ENCODE measurements around the gene SP8. TPM values are rescaled to one million over a fixed set of nuclear protein-coding genes. Genes with fewer than 3 reads are reported as not detected.
A peak's percentile ranks its signal among the peaks of the same experiment; 100 is the strongest.

SP8 gene
- polyA plus RNA-seq, 3 donors = not detected

DNA sequence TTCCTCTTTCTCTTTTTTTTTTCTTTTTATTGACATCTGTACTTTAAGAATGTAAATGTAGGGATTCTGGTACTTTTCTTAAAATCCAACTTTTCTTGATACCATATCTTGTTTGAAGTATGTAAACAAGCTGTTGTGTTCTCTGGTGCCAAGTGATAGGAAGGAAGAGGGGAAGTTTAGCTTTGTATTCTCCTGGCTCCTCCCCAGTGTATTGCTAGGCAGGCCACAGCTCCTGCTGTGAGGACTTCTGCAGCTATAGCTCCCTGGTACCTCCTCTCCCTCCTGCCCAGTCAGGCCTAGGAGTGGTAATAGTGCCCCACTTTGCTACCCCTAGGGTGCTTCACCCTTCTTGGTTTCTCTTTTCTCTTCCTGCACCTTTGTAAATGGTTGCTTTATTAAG is 45.3 kb upstream of the SP8 start:
- Mint-ChIP-seq H3K27ac (peak overlapping the region in 1 of 7 donors; percentile 43), H3K9me3 (peaks cover 0 to 4% (median 1%) of the 10 kb centered on the region in 7 donors), H3K4me3 (no peak overlapping the region)

DNA sequence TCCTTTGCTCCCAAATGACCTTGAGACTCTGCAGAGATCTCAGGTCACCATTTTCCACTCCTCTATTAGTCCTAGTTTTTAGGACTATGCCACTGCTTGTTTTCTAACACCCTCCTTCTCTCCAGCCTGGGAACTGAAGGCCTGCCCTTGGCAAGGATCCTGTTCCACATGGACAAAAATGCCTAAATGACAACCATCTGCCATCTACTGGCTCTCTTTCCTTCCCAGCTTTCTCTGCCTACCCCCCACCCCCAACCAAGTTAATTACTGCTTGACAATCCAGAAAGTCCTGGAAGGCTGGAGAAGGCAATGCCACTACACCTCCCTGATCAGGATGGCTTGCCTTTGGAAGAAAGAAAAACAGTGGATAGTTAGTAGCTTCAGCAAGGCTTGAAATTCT is 44.8 kb upstream of the SP8 start:
- Histone ChIP-seq H3K27ac (ENCODE audit: low read depth in 1 of 2, low read length in 2 of 2) (no peak overlapping the region), H4K20me1 (ENCODE audit: insufficient read depth, low read length) (no peaks in the 10 kb centered on the region), H3K9me3 (replicated peaks in 1 of 2; ENCODE audit: control insufficient read depth in 1 of 2, insufficient read depth in 1 of 2, low read length in 2 of 2) (peaks cover 0 to 3% of the 10 kb centered on the region in 2 donors), H3K9ac (ENCODE audit: insufficient read depth, low read length, poor library complexity, severe bottlenecking) (no peak overlapping the region), H3K36me3 (replicated peaks in 1 of 2; ENCODE audit: control insufficient read depth in 1 of 2, insufficient read depth in 2 of 2, low read length in 2 of 2) (no peaks in the 10 kb centered on the region), H3K4me2 (replicated peaks; ENCODE audit: extremely low read depth, low read length, poor library complexity, severe bottlenecking) (no peak overlapping the region), H2AFZ (ENCODE audit: insufficient read depth, low read depth, low read length, poor library complexity, severe bottlenecking) (no peak overlapping the region), H3K4me1 (ENCODE audit: control insufficient read depth in 1 of 2, insufficient read depth in 2 of 2, low read length in 2 of 2) (no peaks in the 10 kb centered on the region), H3K27me3 (ENCODE audit: control insufficient read depth in 2 of 2, insufficient read depth in 2 of 2, low read length in 2 of 2) (no peaks in the 10 kb centered on the region), H3K4me3 (replicated peaks in 1 of 3; ENCODE audit: low read depth in 2 of 3, low read length in 3 of 3) (no peak overlapping the region), H3K79me2 (ENCODE audit: insufficient read depth, low read length) (no peaks in the 10 kb centered on the region)
- Mint-ChIP-seq H3K4me1 (no peaks in the 10 kb centered on the region), H3K4me3 (no peak overlapping the region), H3K9me3 (peaks cover 0 to 4% (median 1%) of the 10 kb centered on the region in 7 donors), H3K36me3 (no peaks in the 10 kb centered on the region), H3K27me3 (ENCODE audit: low read depth in 3 of 3) (peaks cover 0 to 3% (median 2%) of the 10 kb centered on the region in 3 donors), H3K27ac (peak overlapping the region in 1 of 7 donors; percentile 26)
- no peak for DNase-seq
- TF ChIP-seq, protein P1, sequence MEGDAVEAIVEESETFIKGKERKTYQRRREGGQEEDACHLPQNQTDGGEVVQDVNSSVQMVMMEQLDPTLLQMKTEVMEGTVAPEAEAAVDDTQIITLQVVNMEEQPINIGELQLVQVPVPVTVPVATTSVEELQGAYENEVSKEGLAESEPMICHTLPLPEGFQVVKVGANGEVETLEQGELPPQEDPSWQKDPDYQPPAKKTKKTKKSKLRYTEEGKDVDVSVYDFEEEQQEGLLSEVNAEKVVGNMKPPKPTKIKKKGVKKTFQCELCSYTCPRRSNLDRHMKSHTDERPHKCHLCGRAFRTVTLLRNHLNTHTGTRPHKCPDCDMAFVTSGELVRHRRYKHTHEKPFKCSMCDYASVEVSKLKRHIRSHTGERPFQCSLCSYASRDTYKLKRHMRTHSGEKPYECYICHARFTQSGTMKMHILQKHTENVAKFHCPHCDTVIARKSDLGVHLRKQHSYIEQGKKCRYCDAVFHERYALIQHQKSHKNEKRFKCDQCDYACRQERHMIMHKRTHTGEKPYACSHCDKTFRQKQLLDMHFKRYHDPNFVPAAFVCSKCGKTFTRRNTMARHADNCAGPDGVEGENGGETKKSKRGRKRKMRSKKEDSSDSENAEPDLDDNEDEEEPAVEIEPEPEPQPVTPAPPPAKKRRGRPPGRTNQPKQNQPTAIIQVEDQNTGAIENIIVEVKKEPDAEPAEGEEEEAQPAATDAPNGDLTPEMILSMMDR (IDR thresholded peaks at IDR 0.05) = no peak
- intact Hi-C loops (cut with micrococcal nuclease) = no loop called here

More for the DNA sequence above, 45.3 kb upstream of the SP8 start:
- H3K4me3 ChIP-seq (replicated peaks in 1 of 3; ENCODE audit: low read depth in 2 of 3, low read length in 3 of 3) = no peak overlapping the region
- no peaks in the 10 kb centered on the region for H3K27me3 ChIP-seq (ENCODE audit: control insufficient read depth in 2 of 2, insufficient read depth in 2 of 2, low read length in 2 of 2)
- H2AFZ ChIP-seq (ENCODE audit: insufficient read depth, low read depth, low read length, poor library complexity, severe bottlenecking) = no peak overlapping the region
- Mint-ChIP-seq H3K36me3 (no peaks in the 10 kb centered on the region), H3K4me1 (no peaks in the 10 kb centered on the region), H3K27me3 (ENCODE audit: low read depth in 3 of 3) (peaks cover 0 to 3% (median 2%) of the 10 kb centered on the region in 3 donors)
- no peak for DNase-seq
- no peaks in the 10 kb centered on the region for H4K20me1 ChIP-seq (ENCODE audit: insufficient read depth, low read length)
- intact Hi-C loops (cut with micrococcal nuclease) = no loop called here
- H3K4me2 ChIP-seq (replicated peaks; ENCODE audit: extremely low read depth, low read length, poor library complexity, severe bottlenecking) = no peak overlapping the region
- H3K27ac ChIP-seq (ENCODE audit: low read depth in 1 of 2, low read length in 2 of 2) = no peak overlapping the region
- no peaks in the 10 kb centered on the region for H3K36me3 ChIP-seq (replicated peaks in 1 of 2; ENCODE audit: control insufficient read depth in 1 of 2, insufficient read depth in 2 of 2, low read length in 2 of 2)
- H3K9ac ChIP-seq (ENCODE audit: insufficient read depth, low read length, poor library complexity, severe bottlenecking) = no peak overlapping the region
- H3K79me2 ChIP-seq (ENCODE audit: insufficient read depth, low read length) = no peaks in the 10 kb centered on the region
- H3K4me1 ChIP-seq (ENCODE audit: control insufficient read depth in 1 of 2, insufficient read depth in 2 of 2, low read length in 2 of 2) = no peaks in the 10 kb centered on the region
- peaks cover 0 to 3% of the 10 kb centered on the region in 2 donors for H3K9me3 ChIP-seq (replicated peaks in 1 of 2; ENCODE audit: control insufficient read depth in 1 of 2, insufficient read depth in 1 of 2, low read length in 2 of 2)
- TF ChIP-seq, protein P1 (IDR thresholded peaks at IDR 0.05) = no peak
